ENCODE results near the gene CAPN7.

The CAPN7 gene

DNA sequence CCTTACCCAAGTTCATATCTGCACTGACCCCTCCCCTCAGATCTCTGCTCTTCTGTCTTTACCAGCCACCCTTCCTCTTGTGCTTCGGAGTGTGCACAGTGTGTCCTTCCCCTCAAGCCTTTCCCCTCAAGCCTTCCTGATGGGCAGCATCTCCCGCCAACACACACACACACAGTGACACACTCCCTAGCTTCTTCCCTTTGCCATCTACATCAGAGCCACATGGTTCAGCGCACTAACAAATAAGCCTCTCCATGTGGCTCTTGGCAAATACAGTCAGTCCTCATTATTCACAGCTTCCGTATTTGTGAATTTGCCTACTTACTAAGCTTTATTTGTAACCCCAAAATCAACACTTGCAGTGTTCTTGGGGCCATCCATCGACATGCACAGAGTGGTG is 88.9 kb downstream of the CAPN7 start:
- in situ Hi-C loops (cut with HindIII; ENCODE audit: low sequenced_read_pairs), result loop anchor here (5.0 kb wide), 1 partner anchor 52 kb away; no protein-coding TSS in a partner anchor

DNA sequence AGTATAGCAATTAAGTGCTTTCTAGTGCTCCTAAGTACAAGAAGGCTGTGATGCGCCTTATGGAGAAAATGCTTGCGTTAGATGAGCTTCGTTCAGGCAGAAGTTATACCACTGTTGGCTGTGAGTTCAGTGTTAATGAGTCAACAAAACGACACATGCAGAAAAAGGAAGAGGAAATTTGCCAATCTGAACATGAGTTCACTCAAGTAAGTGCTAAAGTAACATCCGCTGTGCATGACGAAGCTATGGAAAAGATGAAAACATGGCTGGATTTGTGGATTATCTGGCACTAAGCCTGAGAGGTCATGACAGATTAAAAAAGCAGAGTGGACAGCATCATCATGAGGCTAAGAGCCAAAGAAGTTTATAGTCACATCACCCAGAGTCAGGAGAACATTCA is 89.5 kb downstream of the CAPN7 start:
- in situ Hi-C loops (cut with HindIII; ENCODE audit: low sequenced_read_pairs), result loop anchor here (5.0 kb wide), 1 partner anchor 52 kb away; no protein-coding TSS in a partner anchor

DNA sequence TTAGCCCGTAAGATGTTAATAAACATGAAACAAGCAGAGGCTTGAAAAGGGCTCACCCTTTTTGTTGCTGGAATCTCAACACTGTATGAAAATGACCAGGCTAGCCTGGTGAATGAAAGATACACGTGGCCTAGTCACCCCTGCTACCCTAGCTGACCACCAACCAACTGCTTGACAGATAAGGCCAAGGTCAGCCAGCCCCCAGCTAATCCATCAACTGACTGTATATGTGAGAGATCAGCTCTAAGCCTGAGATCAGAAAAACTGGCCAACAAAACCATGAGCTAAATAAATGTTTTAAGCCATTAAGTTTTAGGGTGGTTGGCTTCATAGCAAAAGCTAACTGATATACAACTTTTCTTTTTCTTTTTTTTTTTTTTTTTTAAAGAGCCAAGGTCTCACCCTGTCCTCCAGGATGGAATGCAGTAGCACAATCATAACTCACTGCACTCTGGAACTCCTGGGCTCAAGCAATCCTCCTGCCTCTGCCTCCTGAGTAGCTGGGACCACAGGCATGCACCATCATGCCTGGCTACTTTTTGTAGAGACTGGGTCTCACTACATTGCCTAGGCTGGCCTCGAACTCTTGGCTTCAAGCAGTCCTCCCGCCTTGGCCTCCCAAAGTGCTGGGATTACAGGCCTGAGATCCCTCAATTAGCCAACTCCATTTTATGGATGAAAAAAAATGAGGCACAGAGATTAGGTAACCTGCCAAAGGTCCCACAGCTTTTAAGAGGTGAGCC is 91.7 kb downstream of the CAPN7 start:
- in situ Hi-C loops (cut with HindIII; ENCODE audit: low sequenced_read_pairs), result loop anchor here (5.0 kb wide), 1 partner anchor 50 kb away; no protein-coding TSS in a partner anchor

DNA sequence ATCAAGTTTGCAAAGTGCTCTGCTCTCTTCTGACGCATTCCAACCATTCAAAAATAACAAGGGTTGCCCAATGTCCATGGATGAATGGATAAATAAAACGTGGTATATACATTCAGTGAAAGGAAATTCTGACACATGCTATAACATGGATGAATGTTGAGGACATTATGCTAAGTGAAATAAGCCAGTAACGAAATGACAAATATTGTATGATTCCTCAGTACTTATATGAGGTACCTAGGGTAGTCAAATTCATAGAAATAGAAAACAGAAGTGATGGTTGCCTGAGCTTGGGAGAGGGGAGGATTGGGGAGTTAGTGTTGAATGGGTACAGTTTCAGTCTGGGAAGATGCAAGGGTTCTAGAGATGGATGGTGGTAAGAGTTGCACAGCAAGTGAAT is 92.5 kb downstream of the CAPN7 start:
- in situ Hi-C loops (cut with HindIII; ENCODE audit: low sequenced_read_pairs), result loop anchor here (5.0 kb wide), 1 partner anchor 49 kb away; no protein-coding TSS in a partner anchor

- in situ Hi-C loops (cut with HindIII; ENCODE audit: low sequenced_read_pairs), result loop anchor here (5.0 kb wide), 1 partner anchor 48 kb away; no protein-coding TSS in a partner anchor
Measured at GRCh38 chr3:15299036-15299435, 93.0 kb downstream of the CAPN7 start.

DNA sequence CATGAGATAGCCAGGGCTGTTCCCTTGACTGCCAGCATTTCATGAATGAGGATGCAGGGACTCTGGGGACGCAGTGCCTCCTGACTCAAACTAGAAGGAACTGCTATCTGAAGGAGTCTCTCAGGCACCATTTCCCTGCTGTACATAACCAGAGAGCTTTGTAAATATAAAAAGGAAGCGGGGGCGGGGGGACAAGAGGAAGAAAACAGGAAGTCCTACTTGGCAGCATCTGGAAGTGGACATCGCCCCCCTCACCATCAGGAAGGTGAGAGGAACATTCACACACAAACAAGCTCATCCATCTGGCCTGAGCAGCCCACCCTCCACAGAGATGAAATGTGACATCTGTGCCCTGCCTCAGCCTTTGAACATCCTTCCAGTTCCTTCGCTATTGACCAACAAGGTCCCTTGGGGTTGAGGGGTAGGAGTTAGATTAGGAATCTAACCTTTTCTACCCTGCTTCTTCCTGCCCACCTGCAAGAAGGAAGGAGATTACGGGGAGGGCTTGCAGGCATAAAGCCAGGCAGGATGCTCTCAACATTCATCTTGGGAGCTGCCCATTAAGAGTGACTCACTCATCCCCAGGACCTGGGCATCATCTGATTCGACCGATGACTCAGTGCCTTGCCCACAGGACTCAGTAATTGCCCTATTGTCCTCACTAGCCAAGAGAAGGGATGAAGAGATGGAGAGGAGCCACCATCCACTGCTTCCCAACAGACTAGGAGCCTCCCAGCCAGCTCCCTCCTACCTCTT is 94.5 kb downstream of the CAPN7 start:
- in situ Hi-C loops (cut with HindIII; ENCODE audit: low sequenced_read_pairs), result no loop called here

DNA sequence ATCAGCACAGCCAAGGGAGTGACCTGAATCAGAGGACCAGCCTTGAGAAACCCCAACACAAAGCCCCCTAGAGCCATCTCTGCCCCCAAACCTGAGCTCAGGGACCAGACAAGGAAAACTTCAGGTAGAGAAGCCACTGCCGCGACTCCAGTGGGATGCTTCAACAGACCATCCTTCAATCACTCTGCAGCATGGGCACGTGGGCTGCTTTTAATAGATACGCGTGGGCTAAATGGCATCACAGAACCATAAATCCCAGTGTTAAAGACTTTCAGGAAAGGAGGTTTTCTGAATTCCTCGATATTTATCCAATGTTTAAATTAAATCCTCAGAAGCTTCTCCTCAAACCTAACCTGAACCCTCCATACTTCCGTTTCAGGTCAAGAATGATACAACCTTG is 95.7 kb downstream of the CAPN7 start:
- in situ Hi-C loops (cut with HindIII; ENCODE audit: low sequenced_read_pairs), result no loop called here
